Ectodermal cell (in vitro differentiated cells): ENCODE data around the gene CDK5RAP2.

Experiments
- H3K27ac ChIP-seq: 2 replicates; pipeline ENCODE4 v1.7.0; 2013; ENCODE audit warnings: mild to moderate bottlenecking, low read depth, low read length; ENCODE audit not compliant: insufficient read depth, poor library complexity, severe bottlenecking
- H3K27me3 ChIP-seq: 2 replicates; pipeline ENCODE4 v1.7.0; 2013; ENCODE audit warnings: mild to moderate bottlenecking, low read length; ENCODE audit not compliant: insufficient read depth, control insufficient read depth, poor library complexity, severe bottlenecking
- H3K36me3 ChIP-seq: one replicate; pipeline ENCODE4 v1.7.0; 2013; ENCODE audit warnings: low read length; ENCODE audit not compliant: control insufficient read depth, insufficient read depth
- H3K4me1 ChIP-seq: one replicate; pipeline ENCODE4 v1.7.0; 2013; ENCODE audit warnings: low read length; ENCODE audit not compliant: control insufficient read depth, insufficient read depth
- H3K4me3 ChIP-seq: 2 replicates; pipeline ENCODE4 v1.7.0; 2013; ENCODE audit warnings: low read depth, low read length, control low read depth; ENCODE audit not compliant: insufficient read depth
- H3K9me3 ChIP-seq: 2 replicates; pipeline ENCODE4 v1.7.0; 2013; ENCODE audit warnings: mild to moderate bottlenecking, low read length, moderate library complexity; ENCODE audit not compliant: control insufficient read depth
- WGBS, 2 experiments: methylation state at CpG; one replicate each; pipeline ENCODE4 v1.1.7; 2013; ENCODE audit warnings: missing lambda C conversion rate in 2 of 2; 5-methylcytosine and 5-hydroxymethylcytosine counted together

CDK5RAP2 gene

GRCh38 chr9:120592210-120592609 lies 12.2 kb upstream of the CDK5RAP2 start:
- 96% methylated on average over 6 to 8 of the region's 8 CpGs for WGBS, 2 experiments

GRCh38 chr9:120587328-120587727 lies 7.4 kb upstream of the CDK5RAP2 start:
- WGBS, 2 experiments, result 72 to 83% methylated on average over 1 of the region's 1 CpG
- no peak overlapping the region for H3K27ac ChIP-seq
- no peaks in the 10 kb centered on the region for H3K4me1 ChIP-seq

More at GRCh38 chr9:120592210-120592609, 12.2 kb upstream of the CDK5RAP2 start:
- Histone ChIP-seq H3K4me3 (no peak overlapping the region), H3K36me3 (no peaks in the 10 kb centered on the region), H3K27me3 (no peaks in the 10 kb centered on the region), H3K9me3 (no peaks in the 10 kb centered on the region), H3K27ac (no peak overlapping the region), H3K4me1 (no peaks in the 10 kb centered on the region)

GRCh38 chr9:120583958-120584369 lies 4.0 kb upstream of the CDK5RAP2 start:
- Histone ChIP-seq H3K9me3 (no peaks in the 10 kb centered on the region), H3K27ac (peak overlapping the region; percentile 36), H3K4me3 (no peak overlapping the region), H3K36me3 (no peaks in the 10 kb centered on the region), H3K4me1 (peaks cover 2% of the 10 kb centered on the region), H3K27me3 (no peaks in the 10 kb centered on the region)
- WGBS, 2 experiments, result 82 to 84% methylated on average over 3 of the region's 3 CpGs

More at GRCh38 chr9:120587328-120587727, 7.4 kb upstream of the CDK5RAP2 start:
- Histone ChIP-seq H3K4me3 (no peak overlapping the region), H3K9me3 (no peaks in the 10 kb centered on the region), H3K27me3 (no peaks in the 10 kb centered on the region), H3K36me3 (no peaks in the 10 kb centered on the region)

- H3K4me1 ChIP-seq, result peaks cover 9% of the 10 kb centered on the region
- H3K9me3 ChIP-seq, result no peaks in the 10 kb centered on the region
- no peaks in the 10 kb centered on the region for H3K27me3 ChIP-seq
- WGBS, 2 experiments, result 7% methylated on average over 31 of the region's 31 CpGs
- H3K4me3 ChIP-seq, result peak overlapping the region; percentile 87
- H3K27ac ChIP-seq, result peak overlapping the region; percentile 60
- H3K36me3 ChIP-seq, result no peaks in the 10 kb centered on the region
Measured at GRCh38 chr9:120579139-120580050, 572 bp downstream of the CDK5RAP2 start.

- H3K4me1 ChIP-seq, result peaks cover 9% of the 10 kb centered on the region
- H3K4me3 ChIP-seq, result no peak overlapping the region
- 88% methylated on average over 2 of the region's 2 CpGs for WGBS, 2 experiments
- no peaks in the 10 kb centered on the region for H3K27me3 ChIP-seq
- peaks cover 24% of the 10 kb centered on the region for H3K36me3 ChIP-seq
- H3K27ac ChIP-seq, result no peak overlapping the region
- no peaks in the 10 kb centered on the region for H3K9me3 ChIP-seq
Measured at GRCh38 chr9:120574473-120574872, 5.5 kb downstream of the CDK5RAP2 start.

- H3K27me3 ChIP-seq, result no peaks in the 10 kb centered on the region
- no peaks in the 10 kb centered on the region for H3K9me3 ChIP-seq
- H3K27ac ChIP-seq, result no peak overlapping the region
- WGBS, 2 experiments, result 86 to 100% methylated on average over 1 of the region's 1 CpG
- H3K36me3 ChIP-seq, result peaks cover 40% of the 10 kb centered on the region
- H3K4me3 ChIP-seq, result no peak overlapping the region
- H3K4me1 ChIP-seq, result no peaks in the 10 kb centered on the region
Measured at GRCh38 chr9:120572472-120572871, 7.5 kb downstream of the CDK5RAP2 start.

- Histone ChIP-seq H3K4me3 (no peak overlapping the region), H3K27me3 (no peaks in the 10 kb centered on the region), H3K36me3 (peaks cover 40% of the 10 kb centered on the region), H3K4me1 (no peaks in the 10 kb centered on the region), H3K9me3 (no peaks in the 10 kb centered on the region), H3K27ac (no peak overlapping the region)
- WGBS, 2 experiments, result 96 to 97% methylated on average over 11 of the region's 11 CpGs
Measured at GRCh38 chr9:120571443-120572257, 8.3 kb downstream of the CDK5RAP2 start.

GRCh38 chr9:120570296-120570695 lies 9.7 kb downstream of the CDK5RAP2 start:
- no peak overlapping the region for H3K4me3 ChIP-seq
- WGBS, 2 experiments, result 92 to 95% methylated on average over 5 of the region's 5 CpGs
- H3K27me3 ChIP-seq, result no peaks in the 10 kb centered on the region
- no peak overlapping the region for H3K27ac ChIP-seq
- no peaks in the 10 kb centered on the region for H3K4me1 ChIP-seq
- H3K36me3 ChIP-seq, result peaks cover 40% of the 10 kb centered on the region
- H3K9me3 ChIP-seq, result no peaks in the 10 kb centered on the region

GRCh38 chr9:120569556-120569955 lies 10.4 kb downstream of the CDK5RAP2 start:
- no peak overlapping the region for H3K27ac ChIP-seq
- H3K9me3 ChIP-seq, result no peaks in the 10 kb centered on the region
- no peaks in the 10 kb centered on the region for H3K4me1 ChIP-seq
- WGBS, 2 experiments, result 93 to 96% methylated on average over 5 of the region's 5 CpGs
- no peak overlapping the region for H3K4me3 ChIP-seq
- no peaks in the 10 kb centered on the region for H3K27me3 ChIP-seq
- peaks cover 40% of the 10 kb centered on the region for H3K36me3 ChIP-seq

GRCh38 chr9:120568816-120569215 lies 11.2 kb downstream of the CDK5RAP2 start:
- WGBS, 2 experiments, result 91 to 95% methylated on average over 5 of the region's 5 CpGs
- peaks cover 43% of the 10 kb centered on the region for H3K36me3 ChIP-seq

More at GRCh38 chr9:120568816-120569215, 11.2 kb downstream of the CDK5RAP2 start:
- no peak overlapping the region for H3K27ac ChIP-seq
- H3K4me3 ChIP-seq, result no peak overlapping the region
- no peaks in the 10 kb centered on the region for H3K9me3 ChIP-seq
- no peaks in the 10 kb centered on the region for H3K27me3 ChIP-seq
- H3K4me1 ChIP-seq, result no peaks in the 10 kb centered on the region
